Activated B cell treated with CpG ODN at 0.5 μM for 24 hours (primary cell): ENCODE data around the gene DAG1. TPM values are rescaled to one million over a fixed set of nuclear protein-coding genes. Genes with fewer than 3 reads are reported as not detected.

Source experiments
- ATAC-seq: fragments of 200-7000 bp; cut with Tn5 transposase; one replicate; pipeline ENCODE4 v1.10.0; 2021; ENCODE audit warnings: low read depth, mild to moderate bottlenecking, moderate library complexity
- CTCF ChIA-PET: fragments of 350-600 bp; sonication (Branson Sonifier 250); formaldehyde crosslinking; loops from one replicate; lab custom pipeline; 2021; ENCODE audit warnings: antibody characterized with exemption; lab: Charles Lee
- POLR2A ChIA-PET: fragments of 350-600 bp; sonication (Branson Sonifier 250); formaldehyde crosslinking; loops from one replicate; lab custom pipeline; 2021; ENCODE audit warnings: antibody characterized with exemption; lab: Charles Lee
- DNase-seq: peaks from one replicate; pipeline ENCODE4 v3.0.0; 2022
- H3K27ac Mint-ChIP-seq: one replicate; pipeline ENCODE4 v1.8.0; 2020; ENCODE audit warnings: mixed read lengths
- H3K27me3 Mint-ChIP-seq: one replicate; pipeline ENCODE4 v1.8.0; 2021; ENCODE audit warnings: mixed read lengths
- H3K36me3 Mint-ChIP-seq: one replicate; pipeline ENCODE4 v1.8.0; 2021; ENCODE audit warnings: low read depth, mixed read lengths
- H3K4me1 Mint-ChIP-seq: one replicate; pipeline ENCODE4 v1.8.0; 2021; ENCODE audit warnings: mixed read lengths
- H3K4me3 Mint-ChIP-seq: one replicate; pipeline ENCODE4 v1.8.0; 2020; ENCODE audit warnings: mild to moderate bottlenecking, mixed read lengths
- H3K9me3 Mint-ChIP-seq: one replicate; pipeline ENCODE4 v1.8.0; 2020; ENCODE audit warnings: mixed read lengths
- CTCF ChIP-seq: fragments of 200-600 bp; IDR thresholded peaks from one replicate; pipeline ENCODE4 v1.8.0; 2022; ENCODE audit warnings: antibody characterized with exemption, mild to moderate bottlenecking
- intact Hi-C: fragments of 100-400 bp; cut with micrococcal nuclease; formaldehyde crosslinking; loops from one replicate; pipeline ENCODE4 v1.15.1; 2024
- total RNA-seq: library from RNA; stranded (reverse); gene quantifications from 2 replicates; pipeline ENCODE4 v1.2.3, GENCODE V29; 2022

Gene DAG1
- total RNA-seq = 18.5 and 19.7 TPM in 2 replicates

- Mint-ChIP-seq H3K4me1 (peaks cover 26% of the 10 kb centered on the region), H3K27ac (peak within 1 kb of the TSS; percentile 96), H3K9me3 (no peaks in the 10 kb centered on the region), H3K27me3 (no peaks in the 10 kb centered on the region), H3K4me3 (peak within 1 kb of the TSS; percentile 91), H3K36me3 (peaks cover 14% of the 10 kb centered on the region)
- intact Hi-C loops = loop anchor here (1.0 to 2.0 kb wide), 10 partner anchors 21 to 1381 kb away; partner anchors contain the start of genes APEH, NICN1, QRICH1 and TCTA
- no peak for TF ChIP-seq CTCF
- ATAC-seq = peak; percentile 87
- ChIA-PET POLR2A (interaction anchor here (0.6 to 4.0 kb wide), 23 partner anchors 21 to 829 kb away, joined by 3 to 34 read pairs (median 5); partner anchors contain the start of genes GMPPB, HYAL3, IP6K1 and NAA80), CTCF (interaction anchor here (1.7 to 3.2 kb wide), 2 partner anchors 20 to 130 kb away, joined by 6 to 13 read pairs; partner anchors contain the start of gene USP4)
- DNase-seq = peak; percentile 97
Measured at GRCh38 chr3:49469936-49470713, at the start of gene DAG1. Gene DAG1 (plus strand): TSS chr3:49470267. CDS start chr3:49510535, 40,268 bp downstream.

GRCh38 chr3:49421890-49422378 is 48.1 kb upstream of the DAG1 start:
- POLR2A ChIA-PET = interaction anchor here (0.5 to 1.5 kb wide), 4 partner anchors 19 to 82 kb away, joined by 4 to 7 read pairs (median 4); partner anchors contain the start of gene USP4
- no peaks in the 10 kb centered on the region for H3K9me3 Mint-ChIP-seq
- H3K4me1 Mint-ChIP-seq = peaks cover 30% of the 10 kb centered on the region
- H3K27me3 Mint-ChIP-seq = no peaks in the 10 kb centered on the region
- peaks cover 32% of the 10 kb centered on the region for H3K36me3 Mint-ChIP-seq
- intact Hi-C loops = no loop called here
- CTCF ChIA-PET = no interaction called here
- ATAC-seq = no peak
- H3K4me3 Mint-ChIP-seq = peak overlapping the region; percentile 48
- no peak for DNase-seq
- no peak for TF ChIP-seq CTCF
- H3K27ac Mint-ChIP-seq = no peak overlapping the region

GRCh38 chr3:49422379-49423248 is 47.5 kb upstream of the DAG1 start, which contains the start of gene AMT:
Gene AMT (minus strand): TSS chr3:49422473. CDS start chr3:49422450, 23 bp downstream.
- intact Hi-C loops = no loop called here
- Mint-ChIP-seq H3K27me3 (no peaks in the 10 kb centered on the region), H3K27ac (no peak within 1 kb of the TSS), H3K4me3 (peak within 1 kb of the TSS; percentile 48), H3K36me3 (peaks cover 32% of the 10 kb centered on the region), H3K9me3 (no peaks in the 10 kb centered on the region), H3K4me1 (peaks cover 23% of the 10 kb centered on the region)
- peak; percentile 43 for ATAC-seq
- ChIA-PET POLR2A (interaction anchor here (1.5 kb wide), 1 partner anchor 21 kb away, joined by 4 read pairs; no protein-coding TSS in a partner anchor), CTCF (no interaction called here)
- no peak for DNase-seq
- no peak for TF ChIP-seq CTCF

- ChIA-PET POLR2A (interaction anchor here (2.2 to 3.3 kb wide), 2 partner anchors 9 to 85 kb away, joined by 5 to 12 read pairs; partner anchors contain the start of gene USP4), CTCF (no interaction called here)
- H3K4me1 Mint-ChIP-seq = peaks cover 27% of the 10 kb centered on the region
- peaks cover 26% of the 10 kb centered on the region for H3K36me3 Mint-ChIP-seq
- H3K9me3 Mint-ChIP-seq = no peaks in the 10 kb centered on the region
- H3K27ac Mint-ChIP-seq = no peak overlapping the region
- H3K27me3 Mint-ChIP-seq = no peaks in the 10 kb centered on the region
- DNase-seq (no peak), ATAC-seq (no peak)
- no peak overlapping the region for H3K4me3 Mint-ChIP-seq
- intact Hi-C loops = loop anchor here (5.0 kb wide), 1 partner anchor 502 kb away; the partner anchor contains the start of gene MON1A
- no peak for TF ChIP-seq CTCF
Measured at GRCh38 chr3:49424816-49425215, 45.3 kb upstream of the DAG1 start.
